Measurements from ENCODE around the gene PCED1A. TPM values are rescaled to one million over a fixed set of nuclear protein-coding genes. Genes with fewer than 3 reads are reported as not detected.

PCED1A gene
- total and polyA plus RNA-seq, 2 of the 8 experiments (the other 6 are each of a cell fraction or from before 2014, with no cell fraction given), result 13.4 to 18.9 TPM

GRCh38 chr20:2822073-2822472 lies 18.4 kb downstream of the PCED1A start (continued):
- TF ChIP-seq POLR2AphosphoS5 (IDR thresholded peaks at IDR 0.05; ENCODE audit: low read depth, low read length) (no peak), MAX (IDR thresholded peaks at IDR 0.05) (no peak), BCL11A (IDR thresholded peaks at IDR 0.05; ENCODE audit: low read depth in 2 of 2, low read length in 2 of 2) (no peak)

Data from H1 (cell line).